Breast epithelium (tissue), 4 donors: Measurements from ENCODE around the gene JOSD2. TPM values are rescaled to one million over a fixed set of nuclear protein-coding genes. Genes with fewer than 3 reads are reported as not detected.

ENCODE experiments used
- DNase-seq, 2 donors: peaks; one replicate each; pipeline ENCODE4 v3.0.0-alpha.2; 2019; ENCODE audit warnings: low spot score in 2 of 2
- H3K27ac ChIP-seq, 2 donors: fragments of 200-600 bp; sonication (generic) in 1 of 2; one replicate each; pipeline ENCODE4 v1.5.1; 2016 to 2019; ENCODE audit warnings: mild to moderate bottlenecking in 1 of 2
- H3K27me3 ChIP-seq, 2 donors: fragments of 200-600 bp; sonication (generic) in 1 of 2; one replicate each; pipeline versions ENCODE4 v1.5.1 to v1.6.0; 2017 to 2019; ENCODE audit warnings: control low read depth in 1 of 2, mild to moderate bottlenecking in 1 of 2
- H3K36me3 ChIP-seq: fragments of 200-600 bp; one replicate; pipeline ENCODE4 v1.5.1; 2019
- H3K4me1 ChIP-seq, 2 donors: fragments of 200-600 bp; sonication (generic); one replicate each; pipeline ENCODE4 v1.5.1; 2016 to 2019; ENCODE audit warnings: control low read depth in 1 of 2
- H3K4me3 ChIP-seq, 3 donors: fragments of 200-600 bp; sonication (generic); 1 replicate in 2 of 3; 2 replicates in 1 of 3; pipeline ENCODE4 v1.5.1; 2016 to 2019; ENCODE audit warnings: mild to moderate bottlenecking in 3 of 3, moderate library complexity in 2 of 3
- H3K9me3 ChIP-seq, 2 donors: fragments of 200-600 bp; sonication (generic) in 1 of 2; one replicate each; pipeline ENCODE4 v1.5.1; 2016 to 2019; ENCODE audit warnings: control low read depth in 1 of 2
- POLR2A ChIP-seq: fragments of 450-650 bp; IDR thresholded peaks from one replicate; pipeline ENCODE4 v1.6.1; 2016; ENCODE audit warnings: antibody characterized with exemption, mild to moderate bottlenecking, moderate library complexity
- POLR2AphosphoS5 ChIP-seq, 3 donors: sonication (generic); formaldehyde crosslinking; IDR thresholded peaks; one replicate each; pipeline ENCODE4 v1.6.1; 2017; ENCODE audit warnings: antibody characterized with exemption in 3 of 3
- intact Hi-C: fragments of 100-400 bp; cut with DNase I; formaldehyde crosslinking; loops from one replicate; pipeline ENCODE4 v1.15.1; 2023; ENCODE audit warnings: low total_unique reads
- total RNA-seq, 3 donors: library from RNA; depleted of rRNA; stranded (reverse); fragments of >200 nt; gene quantifications; one replicate each; pipeline ENCODE4 v1.1.0, GENCODE V29; 2016
- TF ChIP-seq, protein P1 (sequence below), 3 donors: fragments of 450-650 bp; IDR thresholded peaks; one replicate each; pipeline ENCODE4 v1.5.1; 2016 to 2017; ENCODE audit warnings: antibody characterized with exemption in 3 of 3, mild to moderate bottlenecking in 3 of 3, moderate library complexity in 3 of 3

JOSD2 gene
- total RNA-seq, 3 donors from 2014 or later, result 14.7 to 26.7 (median 20.3) TPM

DNA sequence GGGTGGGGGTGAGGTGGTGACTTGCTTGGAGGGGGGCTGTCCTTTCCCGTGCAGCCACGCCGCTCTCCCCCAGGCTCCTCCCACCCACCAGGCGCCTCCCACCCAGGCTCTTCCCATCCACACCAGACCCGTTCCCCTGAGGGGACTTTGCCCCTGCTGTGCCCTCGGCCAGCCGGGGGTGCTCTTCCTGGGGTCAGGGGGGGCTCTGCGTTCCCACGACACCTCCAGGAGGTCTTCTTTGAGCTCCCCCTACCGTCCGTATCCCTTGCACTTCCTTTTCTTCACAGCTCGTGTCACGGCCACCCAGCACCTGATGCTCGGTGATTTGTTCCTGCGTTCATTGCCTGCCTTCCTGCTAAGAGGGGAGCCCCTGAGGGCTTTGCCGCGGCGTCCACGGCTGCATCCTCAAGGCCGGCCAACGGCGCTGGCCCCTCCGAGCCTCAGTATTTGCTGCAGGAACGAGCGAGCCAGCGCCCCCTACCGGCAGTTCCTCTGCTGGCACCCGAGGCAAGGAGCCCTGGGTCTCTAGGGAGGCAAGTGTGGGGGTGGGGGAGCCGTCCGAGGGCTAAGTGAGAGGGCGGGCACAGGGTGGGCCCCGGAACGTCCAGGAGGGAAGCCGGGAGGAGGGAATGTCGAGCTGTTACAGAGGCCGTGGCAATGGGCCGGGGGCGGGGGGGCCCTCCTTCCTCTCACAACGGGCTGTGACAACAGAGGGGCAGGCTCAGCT is 45.5 kb upstream of the JOSD2 start:
- Histone ChIP-seq H3K4me3 (peak overlapping the region; percentile 19 to 66 (median 49)), H3K27ac (no peak overlapping the region), H3K36me3 (no peaks in the 10 kb centered on the region), H3K27me3 (peaks cover 0 to 66% of the 10 kb centered on the region in 2 donors), H3K4me1 (peaks cover 0 to 3% of the 10 kb centered on the region in 2 donors), H3K9me3 (no peaks in the 10 kb centered on the region)
- DNase-seq, result peak in 1 of 2 donors; percentile 24
- intact Hi-C loops, result no loop called here
- TF ChIP-seq, protein P1, sequence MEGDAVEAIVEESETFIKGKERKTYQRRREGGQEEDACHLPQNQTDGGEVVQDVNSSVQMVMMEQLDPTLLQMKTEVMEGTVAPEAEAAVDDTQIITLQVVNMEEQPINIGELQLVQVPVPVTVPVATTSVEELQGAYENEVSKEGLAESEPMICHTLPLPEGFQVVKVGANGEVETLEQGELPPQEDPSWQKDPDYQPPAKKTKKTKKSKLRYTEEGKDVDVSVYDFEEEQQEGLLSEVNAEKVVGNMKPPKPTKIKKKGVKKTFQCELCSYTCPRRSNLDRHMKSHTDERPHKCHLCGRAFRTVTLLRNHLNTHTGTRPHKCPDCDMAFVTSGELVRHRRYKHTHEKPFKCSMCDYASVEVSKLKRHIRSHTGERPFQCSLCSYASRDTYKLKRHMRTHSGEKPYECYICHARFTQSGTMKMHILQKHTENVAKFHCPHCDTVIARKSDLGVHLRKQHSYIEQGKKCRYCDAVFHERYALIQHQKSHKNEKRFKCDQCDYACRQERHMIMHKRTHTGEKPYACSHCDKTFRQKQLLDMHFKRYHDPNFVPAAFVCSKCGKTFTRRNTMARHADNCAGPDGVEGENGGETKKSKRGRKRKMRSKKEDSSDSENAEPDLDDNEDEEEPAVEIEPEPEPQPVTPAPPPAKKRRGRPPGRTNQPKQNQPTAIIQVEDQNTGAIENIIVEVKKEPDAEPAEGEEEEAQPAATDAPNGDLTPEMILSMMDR (IDR thresholded peaks at IDR 0.05), result peak in 2 of 3 donors; percentile 52 to 54
- TF ChIP-seq POLR2AphosphoS5 (IDR thresholded peaks at IDR 0.05) (no peak), POLR2A (no peak)

DNA sequence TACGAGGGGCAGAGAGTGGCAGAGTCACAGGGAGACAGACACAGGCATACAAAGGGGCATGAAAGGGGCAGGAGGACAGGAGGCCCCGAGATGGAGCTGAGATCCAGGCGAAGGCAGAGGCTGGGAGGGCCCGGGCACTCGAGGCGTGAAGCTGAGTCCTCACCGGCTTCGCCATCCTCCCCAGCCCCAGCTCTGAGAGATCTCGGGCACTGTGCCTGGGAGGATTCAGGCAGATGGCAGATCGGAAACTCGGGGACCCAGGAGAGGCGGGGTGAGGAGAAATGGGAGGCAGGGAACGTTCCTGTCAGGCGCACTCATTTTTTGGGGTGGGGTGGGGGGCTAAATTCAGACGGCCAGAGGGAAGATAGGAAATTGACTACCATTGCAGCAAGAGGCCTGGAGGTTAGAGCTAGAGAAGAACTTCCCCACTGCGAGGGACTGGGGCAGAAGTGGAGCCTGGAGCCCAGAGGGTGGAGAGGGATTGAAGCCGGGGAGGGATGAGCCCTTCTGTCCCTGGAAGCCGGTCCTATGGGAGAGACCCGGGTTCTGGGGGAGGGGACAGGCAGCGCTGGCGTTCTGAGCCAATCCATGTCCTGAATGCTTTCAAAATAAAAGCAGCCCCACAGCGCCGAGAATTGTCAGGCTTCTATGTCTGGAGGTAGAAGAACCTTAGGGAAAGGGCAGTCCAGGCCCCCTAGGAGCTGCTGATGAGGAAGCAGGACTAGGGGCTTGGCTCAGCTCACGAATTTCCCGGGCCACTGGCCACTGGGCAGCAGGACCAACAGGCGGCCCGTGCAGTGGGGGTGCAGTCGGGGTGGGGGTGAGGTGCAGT is 44.7 kb upstream of the JOSD2 start:
- H3K27ac ChIP-seq, result no peak overlapping the region

DNA sequence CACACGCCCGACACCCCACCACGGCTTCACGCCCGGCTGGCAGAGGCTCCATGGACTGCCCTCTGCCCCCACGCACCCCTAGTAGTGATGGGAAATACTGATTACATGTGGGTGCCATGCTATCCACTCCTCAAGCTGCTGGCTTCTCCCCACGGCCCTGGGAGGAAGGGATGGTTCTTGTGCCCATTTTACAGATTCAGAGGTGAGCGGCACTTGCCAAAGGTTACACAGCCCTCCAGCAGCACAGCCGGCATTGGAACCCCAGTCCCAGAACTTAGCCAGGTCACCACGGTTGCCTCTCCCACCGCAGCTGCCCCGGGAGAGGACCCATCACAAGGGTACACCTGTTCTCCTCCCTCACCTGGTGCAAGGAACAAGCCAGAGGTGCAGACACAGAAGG is 44.0 kb upstream of the JOSD2 start:
- intact Hi-C loops, result no loop called here
- Histone ChIP-seq H3K9me3 (no peaks in the 10 kb centered on the region), H3K4me3 (no peak overlapping the region), H3K36me3 (no peaks in the 10 kb centered on the region), H3K4me1 (peaks cover 0 to 3% of the 10 kb centered on the region in 2 donors), H3K27ac (no peak overlapping the region), H3K27me3 (peaks cover 0 to 71% of the 10 kb centered on the region in 2 donors)
- TF ChIP-seq POLR2AphosphoS5 (IDR thresholded peaks at IDR 0.05) (no peak), POLR2A (no peak)
- TF ChIP-seq, protein P1 (IDR thresholded peaks at IDR 0.05), result no peak
- DNase-seq, result no peak

More for the DNA sequence above, 44.7 kb upstream of the JOSD2 start:
- Histone ChIP-seq H3K4me1 (peaks cover 0 to 3% of the 10 kb centered on the region in 2 donors), H3K27me3 (peaks cover 0 to 69% of the 10 kb centered on the region in 2 donors), H3K9me3 (no peaks in the 10 kb centered on the region), H3K4me3 (peak overlapping the region; percentile 19 to 66 (median 49)), H3K36me3 (no peaks in the 10 kb centered on the region)
- intact Hi-C loops, result no loop called here
- DNase-seq, result no peak
- TF ChIP-seq POLR2A (no peak), POLR2AphosphoS5 (IDR thresholded peaks at IDR 0.05) (no peak)
- TF ChIP-seq, protein P1 (IDR thresholded peaks at IDR 0.05), result no peak

DNA sequence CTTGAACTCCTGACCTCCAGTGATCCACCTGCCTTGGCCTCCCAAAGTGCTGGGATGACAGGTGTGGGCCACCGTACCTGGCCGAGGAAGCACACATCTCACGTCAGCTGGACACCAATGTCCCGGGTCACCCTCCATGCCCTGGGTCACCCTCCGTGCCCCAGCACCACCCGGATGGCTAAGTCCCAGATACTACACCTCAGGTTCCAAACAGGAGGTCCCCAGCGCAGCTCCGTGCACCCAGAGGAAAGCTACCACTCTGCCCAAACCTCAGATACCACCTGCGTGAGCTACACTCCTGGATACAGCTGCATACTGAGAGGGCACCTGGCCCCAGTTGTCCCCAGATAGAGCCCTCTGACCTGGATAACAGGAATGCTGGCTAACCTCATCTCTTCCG is 43.2 kb upstream of the JOSD2 start:
- no peaks in the 10 kb centered on the region for H3K36me3 ChIP-seq
- H3K9me3 ChIP-seq, result no peaks in the 10 kb centered on the region
- H3K27me3 ChIP-seq, result peaks cover 0 to 80% of the 10 kb centered on the region in 2 donors
- intact Hi-C loops, result no loop called here
- peaks cover 0 to 3% of the 10 kb centered on the region in 2 donors for H3K4me1 ChIP-seq
- TF ChIP-seq, protein P1 (IDR thresholded peaks at IDR 0.05), result no peak
- TF ChIP-seq POLR2AphosphoS5 (IDR thresholded peaks at IDR 0.05) (no peak), POLR2A (no peak)
- no peak overlapping the region for H3K27ac ChIP-seq
- DNase-seq, result no peak
- no peak overlapping the region for H3K4me3 ChIP-seq
